OCI-LY3 (cell line): ENCODE measurements around the gene EPHB4.
"Not testable (repeated sequence)": the region's sequence is repeated elsewhere in the genome, so short reads cannot be mapped to it uniquely, and the experiment has no call there.

ENCODE experiments used
- H2AFZ ChIP-seq: fragments of 200-600, 300-600 bp; shearing (Covaris generic); 2 replicates; pipeline ENCODE4 v1.6.0; 2014; ENCODE audit warnings: antibody characterized with exemption, low read depth, low read length
- H3K27ac ChIP-seq: fragments of 200-600, 300-600 bp; sonication (generic); 2 replicates; pipeline ENCODE4 v1.5.1; 2014; ENCODE audit warnings: mild to moderate bottlenecking, low read length, moderate library complexity, mixed read lengths
- H3K27me3 ChIP-seq: fragments of 200-600, 300-600 bp; sonication (generic); 2 replicates; pipeline ENCODE4 v1.6.1; 2014; ENCODE audit warnings: low read depth, low read length, mixed read lengths
- H3K36me3 ChIP-seq: fragments of 200-600, 300-600 bp; sonication (generic); replicated peaks from 2 replicates; pipeline ENCODE3; 2014; ENCODE audit warnings: low read depth, low read length, mixed read lengths
- H3K4me1 ChIP-seq: fragments of 300-600, 200-600 bp; sonication (generic); 2 replicates; pipeline ENCODE4 v1.6.1; 2014; ENCODE audit warnings: low read length, mixed read lengths
- H3K4me2 ChIP-seq: fragments of 200-600, 300-600 bp; sonication (generic); 2 replicates; pipeline ENCODE4 v1.6.1; 2014; ENCODE audit warnings: low read length, mixed read lengths
- H3K4me3 ChIP-seq: fragments of 300-600, 200-600 bp; sonication (generic); 2 replicates; pipeline ENCODE4 v1.5.1; 2014; ENCODE audit warnings: antibody characterized with exemption, mild to moderate bottlenecking, low read length, moderate library complexity
- H3K79me2 ChIP-seq: fragments of 300-600, 200-600 bp; shearing (Covaris generic); 2 replicates; pipeline ENCODE4 v1.6.1; 2014; ENCODE audit warnings: mild to moderate bottlenecking, low read length, mixed read lengths
- H3K9ac ChIP-seq: fragments of 300-600, 200-600 bp; shearing (Covaris generic); 2 replicates; pipeline ENCODE4 v1.6.0; 2014; ENCODE audit warnings: mild to moderate bottlenecking, low read length, moderate library complexity
- H3K9me3 ChIP-seq: fragments of 200-600, 300-600 bp; shearing (Covaris generic); 2 replicates; pipeline ENCODE4 v1.6.1; 2014; ENCODE audit warnings: low read length, mixed read lengths; ENCODE audit not compliant: insufficient read depth
- H4K20me1 ChIP-seq: fragments of 200-600, 300-600 bp; sonication (generic); 2 replicates; pipeline ENCODE4 v1.6.1; 2016; ENCODE audit warnings: low read length, mixed read lengths; ENCODE audit not compliant: insufficient read depth
- EZH2phosphoT487 ChIP-seq: fragments of 200-600 bp; shearing (Covaris generic); IDR thresholded peaks from 2 replicates; pipeline ENCODE4 v1.6.1; 2018; ENCODE audit warnings: antibody characterized with exemption, mixed run types, low read depth
- TF ChIP-seq, protein P1 (sequence below): fragments of 200-600, 300-600 bp; sonication (generic); IDR thresholded peaks from 2 replicates; pipeline ENCODE4 v1.5.1; 2014; ENCODE audit warnings: antibody characterized with exemption, low read length, low read depth

The EPHB4 gene

DNA sequence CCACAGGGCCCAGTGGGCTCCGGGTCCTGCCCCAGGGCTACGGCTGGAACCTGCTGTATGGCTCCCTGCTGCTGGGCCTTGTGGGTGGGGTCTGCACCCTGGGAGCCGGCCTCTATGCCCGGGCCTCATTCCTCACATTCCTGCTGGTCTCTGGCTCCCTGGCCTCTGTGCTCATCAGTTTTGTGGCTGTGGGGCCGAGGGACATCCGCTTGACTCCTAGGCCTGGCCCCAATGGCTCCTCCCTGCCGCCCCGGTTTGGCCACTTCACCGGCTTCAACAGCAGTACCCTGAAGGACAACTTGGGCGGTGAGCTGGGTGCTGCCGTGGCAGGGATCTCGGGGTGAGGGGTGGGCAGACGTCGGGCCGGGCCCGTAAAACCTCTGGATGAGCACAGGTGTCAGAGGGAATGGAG is 29.6 kb upstream of the EPHB4 start:
- H3K27me3 ChIP-seq: no peaks in the 10 kb centered on the region
- 0 out of 2 replicates have a peak, but pooled peaks cover 2% of the 10 kb centered on the region for H4K20me1 ChIP-seq
- H3K4me3 ChIP-seq: no peak overlapping the region
- no peak overlapping the region for H3K9ac ChIP-seq
- no peaks in the 10 kb centered on the region for H3K9me3 ChIP-seq
- peaks cover 22% of the 10 kb centered on the region for H3K79me2 ChIP-seq
- no peak overlapping the region for H2AFZ ChIP-seq
- TF ChIP-seq EZH2phosphoT487: no peak
- TF ChIP-seq, protein P1, sequence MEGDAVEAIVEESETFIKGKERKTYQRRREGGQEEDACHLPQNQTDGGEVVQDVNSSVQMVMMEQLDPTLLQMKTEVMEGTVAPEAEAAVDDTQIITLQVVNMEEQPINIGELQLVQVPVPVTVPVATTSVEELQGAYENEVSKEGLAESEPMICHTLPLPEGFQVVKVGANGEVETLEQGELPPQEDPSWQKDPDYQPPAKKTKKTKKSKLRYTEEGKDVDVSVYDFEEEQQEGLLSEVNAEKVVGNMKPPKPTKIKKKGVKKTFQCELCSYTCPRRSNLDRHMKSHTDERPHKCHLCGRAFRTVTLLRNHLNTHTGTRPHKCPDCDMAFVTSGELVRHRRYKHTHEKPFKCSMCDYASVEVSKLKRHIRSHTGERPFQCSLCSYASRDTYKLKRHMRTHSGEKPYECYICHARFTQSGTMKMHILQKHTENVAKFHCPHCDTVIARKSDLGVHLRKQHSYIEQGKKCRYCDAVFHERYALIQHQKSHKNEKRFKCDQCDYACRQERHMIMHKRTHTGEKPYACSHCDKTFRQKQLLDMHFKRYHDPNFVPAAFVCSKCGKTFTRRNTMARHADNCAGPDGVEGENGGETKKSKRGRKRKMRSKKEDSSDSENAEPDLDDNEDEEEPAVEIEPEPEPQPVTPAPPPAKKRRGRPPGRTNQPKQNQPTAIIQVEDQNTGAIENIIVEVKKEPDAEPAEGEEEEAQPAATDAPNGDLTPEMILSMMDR: no peak
- peaks cover 22% of the 10 kb centered on the region for H3K4me1 ChIP-seq
- H3K4me2 ChIP-seq: no peak overlapping the region
- peaks cover 9% of the 10 kb centered on the region for H3K36me3 ChIP-seq
- no peak overlapping the region for H3K27ac ChIP-seq

DNA sequence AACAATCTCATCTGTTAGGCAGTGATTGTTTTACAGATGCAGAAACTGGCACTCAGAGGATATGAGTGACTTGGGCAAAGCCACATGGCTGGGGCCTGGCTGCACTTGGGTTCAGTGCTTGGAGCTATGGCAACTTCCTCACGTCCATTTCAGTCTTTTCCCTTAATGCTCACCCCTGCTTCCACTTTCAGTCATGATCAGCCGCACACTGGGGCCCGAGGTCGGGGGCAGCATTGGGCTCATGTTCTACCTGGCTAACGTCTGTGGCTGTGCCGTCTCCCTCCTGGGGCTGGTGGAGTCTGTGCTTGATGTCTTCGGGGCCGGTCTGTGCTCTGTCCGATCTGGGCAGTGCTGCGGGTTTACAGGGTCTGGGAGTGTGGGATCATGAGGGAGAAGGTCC is 28.2 kb upstream of the EPHB4 start:
- H3K79me2 ChIP-seq: peaks cover 16% of the 10 kb centered on the region
- H3K4me2 ChIP-seq: no peak overlapping the region
- H3K9ac ChIP-seq: no peak overlapping the region
- H3K36me3 ChIP-seq: peaks cover 5% of the 10 kb centered on the region
- no peak overlapping the region for H3K4me3 ChIP-seq
- no peak overlapping the region for H3K27ac ChIP-seq
- H3K4me1 ChIP-seq: peaks cover 11% of the 10 kb centered on the region; the same call in 1 of the 2 replicates
- TF ChIP-seq EZH2phosphoT487: no peak
- TF ChIP-seq, protein P1: no peak
- no peaks in the 10 kb centered on the region for H3K27me3 ChIP-seq
- H2AFZ ChIP-seq: no peak overlapping the region
- no peaks in the 10 kb centered on the region for H3K9me3 ChIP-seq
- H4K20me1 ChIP-seq: 0 out of 2 replicates have a peak, but pooled peaks cover 2% of the 10 kb centered on the region

DNA sequence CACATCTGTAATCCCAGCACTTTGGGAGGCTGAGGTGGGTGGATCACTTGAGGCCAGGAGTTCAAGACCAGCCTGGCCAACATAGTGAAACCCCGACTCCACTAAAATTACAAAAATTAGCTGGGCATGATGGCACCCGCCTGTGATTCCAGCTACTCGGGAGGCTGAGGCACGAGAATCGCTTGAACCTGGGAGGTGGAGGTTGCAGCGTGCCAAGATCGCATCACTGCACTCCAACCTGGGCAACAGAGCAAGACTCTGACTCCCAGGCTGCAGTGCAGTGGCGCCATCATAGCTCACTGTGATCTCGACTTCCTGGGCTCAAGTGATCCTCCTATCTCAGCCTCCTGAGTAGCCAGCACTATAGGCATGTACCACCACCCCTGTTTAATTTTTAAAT is 27.6 kb upstream of the EPHB4 start:
- H3K4me2 ChIP-seq, H3K27me3 ChIP-seq, H3K36me3 ChIP-seq, H3K4me1 ChIP-seq, H3K9ac ChIP-seq, H3K9me3 ChIP-seq, H2AFZ ChIP-seq, H4K20me1 ChIP-seq, H3K27ac ChIP-seq, H3K4me3 ChIP-seq: not testable (repeated sequence)
- peaks cover 16% of the 10 kb centered on the region for H3K79me2 ChIP-seq

DNA sequence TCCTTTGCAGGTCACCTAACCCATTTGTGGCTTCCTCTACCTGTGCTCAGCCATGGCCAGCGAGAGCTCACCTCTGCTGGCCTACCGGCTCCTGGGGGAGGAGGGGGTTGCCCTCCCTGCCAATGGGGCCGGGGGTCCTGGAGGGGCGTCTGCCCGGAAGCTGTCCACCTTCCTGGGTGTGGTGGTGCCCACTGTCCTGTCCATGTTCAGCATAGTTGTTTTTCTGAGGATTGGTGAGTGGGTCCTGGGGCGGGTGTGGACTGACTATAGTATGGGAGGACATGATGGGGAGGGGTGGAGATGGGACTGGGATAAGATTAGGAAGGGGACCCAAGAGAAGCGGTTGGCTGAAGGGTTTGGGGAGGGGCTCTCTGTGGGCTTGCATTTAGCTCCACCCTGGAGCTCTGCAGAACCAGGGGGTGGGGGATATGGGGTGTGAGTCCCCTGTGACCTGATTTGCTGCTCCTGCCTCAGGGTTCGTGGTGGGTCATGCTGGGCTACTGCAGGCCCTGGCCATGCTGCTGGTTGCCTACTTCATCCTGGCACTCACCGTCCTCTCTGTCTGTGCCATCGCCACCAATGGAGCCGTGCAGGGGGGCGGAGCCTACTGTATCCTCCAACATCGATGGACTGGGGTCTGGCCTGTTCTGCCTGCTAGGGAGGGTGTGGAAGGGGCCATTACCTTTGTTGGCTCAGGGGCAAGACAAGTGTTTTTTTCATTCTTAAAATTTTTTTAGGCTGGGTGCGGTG is 27.0 kb upstream of the EPHB4 start:
- H2AFZ ChIP-seq: no peak overlapping the region
- no peaks in the 10 kb centered on the region for H3K36me3 ChIP-seq
- no peaks in the 10 kb centered on the region for H3K9me3 ChIP-seq
- H3K9ac ChIP-seq: no peak overlapping the region
- H3K4me2 ChIP-seq: 0 out of 2 replicates have a peak overlapping the region, but pooled peaks have one; percentile 11
- H4K20me1 ChIP-seq: 0 out of 2 replicates have a peak, but pooled peaks cover 2% of the 10 kb centered on the region
- peaks cover 16% of the 10 kb centered on the region for H3K79me2 ChIP-seq
- no peaks in the 10 kb centered on the region for H3K27me3 ChIP-seq
- H3K27ac ChIP-seq: no peak overlapping the region
- peaks cover 10% of the 10 kb centered on the region; the same call in 1 of the 2 replicates for H3K4me1 ChIP-seq
- no peak overlapping the region for H3K4me3 ChIP-seq
- TF ChIP-seq, protein P1: no peak
- TF ChIP-seq EZH2phosphoT487: no peak
